ENCODE data around the gene ENG. TPM values are rescaled to one million over a fixed set of nuclear protein-coding genes. Genes with fewer than 3 reads are reported as not detected.

Gene ENG
- total RNA-seq, 1 donor: 60.8 TPM

GRCh38 chr9:127878001-127878651, 23.7 kb upstream of the ENG start:
- H3K4me1 ChIP-seq (ENCODE audit: insufficient read depth, low read length): peaks cover 43% of the 10 kb centered on the region
- peaks cover 15% of the 10 kb centered on the region for H4K20me1 ChIP-seq (ENCODE audit: insufficient read depth, low read length)
- H3K79me2 ChIP-seq (ENCODE audit: insufficient read depth, low read length): peaks cover 34% of the 10 kb centered on the region
- peak overlapping the region; percentile 28 for H3K27ac ChIP-seq (ENCODE audit: low read depth, low read length)
- H3K4me2 ChIP-seq (ENCODE audit: insufficient read depth, low read length): peak overlapping the region; percentile 97
- peak; percentile 50 for DNase-seq (ENCODE audit: insufficient read length, low spot score, missing footprints)
- H3K27me3 ChIP-seq (ENCODE audit: insufficient read depth, low read length): no peaks in the 10 kb centered on the region
- H2AFZ ChIP-seq (ENCODE audit: low read length): no peak overlapping the region
- peaks cover under 1% of the 10 kb centered on the region for H3K36me3 ChIP-seq (ENCODE audit: insufficient read depth, low read length)
- no peaks in the 10 kb centered on the region for H3K9me3 ChIP-seq (ENCODE audit: low read depth, low read length)
- TF ChIP-seq, protein P1, sequence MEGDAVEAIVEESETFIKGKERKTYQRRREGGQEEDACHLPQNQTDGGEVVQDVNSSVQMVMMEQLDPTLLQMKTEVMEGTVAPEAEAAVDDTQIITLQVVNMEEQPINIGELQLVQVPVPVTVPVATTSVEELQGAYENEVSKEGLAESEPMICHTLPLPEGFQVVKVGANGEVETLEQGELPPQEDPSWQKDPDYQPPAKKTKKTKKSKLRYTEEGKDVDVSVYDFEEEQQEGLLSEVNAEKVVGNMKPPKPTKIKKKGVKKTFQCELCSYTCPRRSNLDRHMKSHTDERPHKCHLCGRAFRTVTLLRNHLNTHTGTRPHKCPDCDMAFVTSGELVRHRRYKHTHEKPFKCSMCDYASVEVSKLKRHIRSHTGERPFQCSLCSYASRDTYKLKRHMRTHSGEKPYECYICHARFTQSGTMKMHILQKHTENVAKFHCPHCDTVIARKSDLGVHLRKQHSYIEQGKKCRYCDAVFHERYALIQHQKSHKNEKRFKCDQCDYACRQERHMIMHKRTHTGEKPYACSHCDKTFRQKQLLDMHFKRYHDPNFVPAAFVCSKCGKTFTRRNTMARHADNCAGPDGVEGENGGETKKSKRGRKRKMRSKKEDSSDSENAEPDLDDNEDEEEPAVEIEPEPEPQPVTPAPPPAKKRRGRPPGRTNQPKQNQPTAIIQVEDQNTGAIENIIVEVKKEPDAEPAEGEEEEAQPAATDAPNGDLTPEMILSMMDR (IDR thresholded peaks at IDR 0.05; ENCODE audit: extremely low read depth, low read depth, low read length): no peak
- H3K4me3 ChIP-seq (ENCODE audit: insufficient read depth, low read length): peak overlapping the region; percentile 81

GRCh38 chr9:127877566-127877998, 23.1 kb upstream of the ENG start, which contains the start of gene AK1:
TSS of gene AK1 (minus strand) at chr9:127877675. CDS start at chr9:127874617, 3,058 bp downstream.
- Histone ChIP-seq H3K9me3 (ENCODE audit: low read depth, low read length) (no peaks in the 10 kb centered on the region), H3K27ac (ENCODE audit: low read depth, low read length) (peak within 1 kb of the TSS; percentile 65), H3K36me3 (ENCODE audit: insufficient read depth, low read length) (peaks cover 6% of the 10 kb centered on the region), H3K4me1 (ENCODE audit: insufficient read depth, low read length) (peaks cover 43% of the 10 kb centered on the region), H4K20me1 (ENCODE audit: insufficient read depth, low read length) (peaks cover 15% of the 10 kb centered on the region), H3K4me2 (ENCODE audit: insufficient read depth, low read length) (peak within 1 kb of the TSS; percentile 97), H2AFZ (ENCODE audit: low read length) (peak within 1 kb of the TSS; percentile 72), H3K27me3 (ENCODE audit: insufficient read depth, low read length) (no peaks in the 10 kb centered on the region), H3K79me2 (ENCODE audit: insufficient read depth, low read length) (peaks cover 34% of the 10 kb centered on the region), H3K4me3 (ENCODE audit: insufficient read depth, low read length) (peak within 1 kb of the TSS; percentile 81)
- TF ChIP-seq, protein P1 (IDR thresholded peaks at IDR 0.05; ENCODE audit: extremely low read depth, low read depth, low read length): no peak
- DNase-seq (ENCODE audit: insufficient read length, low spot score, missing footprints): peak; percentile 98

- Histone ChIP-seq H3K27ac (ENCODE audit: low read depth, low read length) (peak overlapping the region; percentile 65), H3K79me2 (ENCODE audit: insufficient read depth, low read length) (peaks cover 34% of the 10 kb centered on the region), H3K4me1 (ENCODE audit: insufficient read depth, low read length) (peaks cover 47% of the 10 kb centered on the region), H2AFZ (ENCODE audit: low read length) (peak overlapping the region; percentile 72), H3K4me3 (ENCODE audit: insufficient read depth, low read length) (peak overlapping the region; percentile 81), H3K9me3 (ENCODE audit: low read depth, low read length) (no peaks in the 10 kb centered on the region), H3K36me3 (ENCODE audit: insufficient read depth, low read length) (peaks cover 10% of the 10 kb centered on the region), H4K20me1 (ENCODE audit: insufficient read depth, low read length) (peaks cover 15% of the 10 kb centered on the region), H3K4me2 (ENCODE audit: insufficient read depth, low read length) (peak overlapping the region; percentile 97), H3K27me3 (ENCODE audit: insufficient read depth, low read length) (no peaks in the 10 kb centered on the region)
- DNase-seq (ENCODE audit: insufficient read length, low spot score, missing footprints): peak; percentile 93
- TF ChIP-seq, protein P1 (IDR thresholded peaks at IDR 0.05; ENCODE audit: extremely low read depth, low read depth, low read length): no peak
Measured at GRCh38 chr9:127876764-127877562, 22.5 kb upstream of the ENG start.
